Heart right ventricle (tissue), 16 donors: Measurements from ENCODE around the gene ACP7. TPM values are rescaled to one million over a fixed set of nuclear protein-coding genes. Genes with fewer than 3 reads are reported as not detected.

Experiments
- ATAC-seq, 8 donors: fragments of 200-7000 bp; cut with Tn5 transposase; one replicate each; pipeline ENCODE4 v1.9.1; 2020; ENCODE audit warnings: mild to moderate bottlenecking in 8 of 8, moderate library complexity in 8 of 8, moderate number of reproducible peaks in 1 of 8
- DNase-seq, 2 donors: peaks; one replicate each; pipeline ENCODE4 v3.0.0-alpha.2; 2020
- H3K27ac ChIP-seq, 10 donors: fragments of 200-600 bp; sonication (generic) in 2 of 10; one replicate each; pipeline versions ENCODE4 v1.5.0 to v1.8.0; 2020 to 2022; ENCODE audit warnings: mild to moderate bottlenecking in 3 of 10
- H3K27me3 ChIP-seq, 7 donors: fragments of 200-600 bp; one replicate each; pipeline ENCODE4 v1.8.0; 2021 to 2022; ENCODE audit warnings: mild to moderate bottlenecking in 2 of 7
- H3K36me3 ChIP-seq, 9 donors: fragments of 200-600 bp; sonication (generic) in 1 of 9; one replicate each; pipeline versions ENCODE4 v1.5.0 to v1.8.0; 2020 to 2022; ENCODE audit warnings: mild to moderate bottlenecking in 2 of 9
- H3K4me1 ChIP-seq, 9 donors: fragments of 200-600 bp; sonication (generic) in 1 of 9; one replicate each; pipeline versions ENCODE4 v1.5.0 to v1.8.0; 2020 to 2022; ENCODE audit warnings: mild to moderate bottlenecking in 4 of 9
- H3K4me3 ChIP-seq, 10 donors: fragments of 200-600 bp; sonication (generic) in 2 of 10; one replicate each; pipeline versions ENCODE4 v1.5.0 to v1.8.0; 2020 to 2022; ENCODE audit warnings: mild to moderate bottlenecking in 7 of 10, moderate library complexity in 2 of 10
- H3K9me3 ChIP-seq, 11 donors: fragments of 200-600 bp in 10 of 11; sonication (generic) in 2 of 11; one replicate each; pipeline versions ENCODE4 v1.5.0 to v1.8.0; 2013 to 2022; ENCODE audit warnings: mild to moderate bottlenecking in 2 of 11, control low read depth in 1 of 11, moderate library complexity in 1 of 11
- WGBS, 2 donors: extraction: QIAGEN DNeasy Blood & Tissue Kit; methylation state at CpG; one replicate each; pipeline ENCODE4 v1.1.7; 2013; ENCODE audit warnings: inconsistent platforms in 1 of 2; 5-methylcytosine and 5-hydroxymethylcytosine counted together
- intact Hi-C, 10 donors: fragments of 100-400 bp; cut with DNase I; formaldehyde crosslinking; loops; one replicate each; pipeline versions ENCODE4 v1.11.1 to v1.14.2; 2022
- polyA plus RNA-seq, 2 donors: library from polyadenylated mRNA; stranded (reverse); fragments of 200-250 nt; gene quantifications; one replicate each; pipeline ENCODE4 v1.2.3, GENCODE V29; 2013
- total RNA-seq, 10 donors: library from RNA; stranded (reverse); fragmentation: NEBNext Ultra II Directional in 3 of 10; extraction: Animal tissue kit (Norgen Biotek cat#: 25700) in 3 of 10; gene quantifications; one replicate each; pipeline versions ENCODE4 v1.2.1 to v1.2.4, GENCODE V29; 2021 to 2023
- TF ChIP-seq, protein P1 (sequence below), 9 donors: fragments of 200-600 bp; sonication (generic) in 2 of 9; IDR thresholded peaks; one replicate each; pipeline versions ENCODE4 v1.5.0 to v1.8.0; 2021 to 2022; ENCODE audit warnings: antibody characterized with exemption in 9 of 9, mild to moderate bottlenecking in 5 of 9, moderate library complexity in 1 of 9
- donor health status: Arrhythmogenic right ventricular cardiomyopathy.
- donor health status: ischemic (EF 13 %, LVEDD 7.1; RV severe dilation, severe dysfunction).
- donor health status: healthy with polysubstance abuse.
- donor health status: DM: no; HTN: yes; CAD: no.
- donor health status: DM: no; HTN: no; CAD: no.
- donor health status: ischemic (EF 25% LVEDD 6.9; RV normal size, moderate dysfunction).
- donor health status: ischemic (EF 25% LVEDD 5.7; RV mildly dilated, moderate dysfunction).
- donor health status: healthy.
- donor health status: DM: yes; HTN: yes; CAD: no.
- donor health status: Ischemic cardiomyopathy.
- donor health status: ischemic (EF 35%, LVEDD 5.7; RV mildly dilated, moderate dysfunction).
- donor health status: nonischemic (EF 11% LVEDD 7.7; RV severe dilation, severe dysfunction).
- donor health status: DM: yes; HTN: yes; CAD: no.
- donor health status: PGD.
- donor health status: ischemic (EF 29% LVEDD 5.4; RV normal size, mild dysfunction).
- donor health status: nonischemic (EF 23%, LVEDD 6.1; RV moderate dilation, normal function).

The ACP7 gene
- total and polyA plus RNA-seq, 12 donors: not detected

GRCh38 chr19:39097299-39097698 is 13.1 kb downstream of the ACP7 start:
- DNase-seq: no peak
- Histone ChIP-seq H3K27ac (no peak overlapping the region), H3K4me1 (peaks cover 0 to 6% (median 0%) of the 10 kb centered on the region in 9 donors)

DNA sequence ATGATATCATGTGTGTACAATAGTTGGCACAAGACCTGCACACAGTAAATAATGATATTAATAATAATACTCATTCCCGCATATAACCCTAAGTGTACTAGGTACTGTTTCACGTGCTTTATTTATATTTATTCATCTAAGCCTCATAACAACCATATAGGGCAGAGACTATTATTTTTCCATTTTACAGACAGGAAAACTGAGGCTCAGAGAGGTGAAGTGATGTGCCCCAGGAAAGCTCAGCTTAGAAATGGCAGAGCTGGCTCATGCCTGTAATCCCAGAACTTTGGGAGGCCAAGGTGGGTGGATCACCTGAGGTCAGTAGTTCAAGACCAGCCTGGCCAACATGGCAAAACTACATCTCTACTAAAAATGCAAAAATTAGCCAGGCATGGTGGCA is 13.6 kb downstream of the ACP7 start:
- Histone ChIP-seq H3K9me3 (no peaks in the 10 kb centered on the region), H3K4me1 (peaks cover 0 to 6% (median 0%) of the 10 kb centered on the region in 9 donors), H3K27me3 (peaks cover 8 to 79% (median 63%) of the 10 kb centered on the region in 7 donors), H3K27ac (no peak overlapping the region), H3K4me3 (no peak overlapping the region), H3K36me3 (no peaks in the 10 kb centered on the region)
- no peak for ATAC-seq
- TF ChIP-seq, protein P1, sequence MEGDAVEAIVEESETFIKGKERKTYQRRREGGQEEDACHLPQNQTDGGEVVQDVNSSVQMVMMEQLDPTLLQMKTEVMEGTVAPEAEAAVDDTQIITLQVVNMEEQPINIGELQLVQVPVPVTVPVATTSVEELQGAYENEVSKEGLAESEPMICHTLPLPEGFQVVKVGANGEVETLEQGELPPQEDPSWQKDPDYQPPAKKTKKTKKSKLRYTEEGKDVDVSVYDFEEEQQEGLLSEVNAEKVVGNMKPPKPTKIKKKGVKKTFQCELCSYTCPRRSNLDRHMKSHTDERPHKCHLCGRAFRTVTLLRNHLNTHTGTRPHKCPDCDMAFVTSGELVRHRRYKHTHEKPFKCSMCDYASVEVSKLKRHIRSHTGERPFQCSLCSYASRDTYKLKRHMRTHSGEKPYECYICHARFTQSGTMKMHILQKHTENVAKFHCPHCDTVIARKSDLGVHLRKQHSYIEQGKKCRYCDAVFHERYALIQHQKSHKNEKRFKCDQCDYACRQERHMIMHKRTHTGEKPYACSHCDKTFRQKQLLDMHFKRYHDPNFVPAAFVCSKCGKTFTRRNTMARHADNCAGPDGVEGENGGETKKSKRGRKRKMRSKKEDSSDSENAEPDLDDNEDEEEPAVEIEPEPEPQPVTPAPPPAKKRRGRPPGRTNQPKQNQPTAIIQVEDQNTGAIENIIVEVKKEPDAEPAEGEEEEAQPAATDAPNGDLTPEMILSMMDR (IDR thresholded peaks at IDR 0.05): no peak
- DNase-seq: no peak
- 68 to 83% methylated on average over 2 of the region's 2 CpGs for WGBS, 2 donors
- intact Hi-C loops: no loop called here

More at GRCh38 chr19:39097299-39097698, 13.1 kb downstream of the ACP7 start:
- ATAC-seq: no peak
- no peaks in the 10 kb centered on the region for H3K36me3 ChIP-seq
- H3K4me3 ChIP-seq: no peak overlapping the region
- no peaks in the 10 kb centered on the region for H3K9me3 ChIP-seq
- intact Hi-C loops: no loop called here
- TF ChIP-seq, protein P1 (IDR thresholded peaks at IDR 0.05): no peak
- 81 to 89% methylated on average over 5 of the region's 5 CpGs for WGBS, 2 donors
- peaks cover 8 to 83% (median 65%) of the 10 kb centered on the region in 7 donors for H3K27me3 ChIP-seq

- WGBS, 2 donors: 12 to 15% methylated on average over 47 to 53 of the region's 53 CpGs
- H3K27me3 ChIP-seq: peaks cover 8 to 72% (median 54%) of the 10 kb centered on the region in 7 donors
- no peak overlapping the region for H3K4me3 ChIP-seq
These were observed 14.4 kb downstream of the ACP7 start for GRCh38 chr19:39098365-39099269.

GRCh38 chr19:39099341-39099740 is 15.2 kb downstream of the ACP7 start:
- WGBS, 2 donors: 44 to 45% methylated on average over 9 of the region's 9 CpGs
- TF ChIP-seq, protein P1 (IDR thresholded peaks at IDR 0.05): no peak
- ATAC-seq: no peak
- no peak for DNase-seq
- intact Hi-C loops: no loop called here
- H3K4me3 ChIP-seq: no peak overlapping the region
- H3K9me3 ChIP-seq: no peaks in the 10 kb centered on the region
- peaks cover 8 to 72% (median 50%) of the 10 kb centered on the region in 7 donors for H3K27me3 ChIP-seq
- no peaks in the 10 kb centered on the region for H3K36me3 ChIP-seq
- no peaks in the 10 kb centered on the region for H3K4me1 ChIP-seq
- H3K27ac ChIP-seq: no peak overlapping the region

More at GRCh38 chr19:39098365-39099269, 14.4 kb downstream of the ACP7 start:
- H3K36me3 ChIP-seq: no peaks in the 10 kb centered on the region
- H3K9me3 ChIP-seq: no peaks in the 10 kb centered on the region
- no peak overlapping the region for H3K27ac ChIP-seq
- intact Hi-C loops: no loop called here
- TF ChIP-seq, protein P1 (IDR thresholded peaks at IDR 0.05): no peak
- ATAC-seq: no peak
- H3K4me1 ChIP-seq: peaks cover 0 to 5% (median 0%) of the 10 kb centered on the region in 9 donors
- DNase-seq: no peak
